Activated naive CD8-positive, alpha-beta T cell (primary cell): ENCODE measurements around the gene PGAP2.

Experiments used
- H3K27ac Mint-ChIP-seq: one replicate; pipeline ENCODE4 v1.8.0; 2021; ENCODE audit warnings: mixed read lengths
- H3K27me3 Mint-ChIP-seq: one replicate; pipeline ENCODE4 v1.8.0; 2021; ENCODE audit warnings: mixed read lengths
- H3K36me3 Mint-ChIP-seq: one replicate; pipeline ENCODE4 v1.8.0; 2021; ENCODE audit warnings: mixed read lengths
- H3K4me1 Mint-ChIP-seq: one replicate; pipeline ENCODE4 v1.8.0; 2021; ENCODE audit warnings: low read depth, mixed read lengths
- H3K4me3 Mint-ChIP-seq: one replicate; pipeline ENCODE4 v1.8.0; 2021; ENCODE audit warnings: mild to moderate bottlenecking, mixed read lengths
- H3K9me3 Mint-ChIP-seq: one replicate; pipeline ENCODE4 v1.8.0; 2021; ENCODE audit warnings: low read depth, mixed read lengths

PGAP2 gene

GRCh38 chr11:3820971-3821370 is 12.6 kb downstream of the PGAP2 start:
- H3K27me3 Mint-ChIP-seq = no peaks in the 10 kb centered on the region
- peaks cover 22% of the 10 kb centered on the region for H3K4me1 Mint-ChIP-seq
- no peak overlapping the region for H3K27ac Mint-ChIP-seq
- no peaks in the 10 kb centered on the region for H3K36me3 Mint-ChIP-seq
- no peaks in the 10 kb centered on the region for H3K9me3 Mint-ChIP-seq
- no peak overlapping the region for H3K4me3 Mint-ChIP-seq

DNA sequence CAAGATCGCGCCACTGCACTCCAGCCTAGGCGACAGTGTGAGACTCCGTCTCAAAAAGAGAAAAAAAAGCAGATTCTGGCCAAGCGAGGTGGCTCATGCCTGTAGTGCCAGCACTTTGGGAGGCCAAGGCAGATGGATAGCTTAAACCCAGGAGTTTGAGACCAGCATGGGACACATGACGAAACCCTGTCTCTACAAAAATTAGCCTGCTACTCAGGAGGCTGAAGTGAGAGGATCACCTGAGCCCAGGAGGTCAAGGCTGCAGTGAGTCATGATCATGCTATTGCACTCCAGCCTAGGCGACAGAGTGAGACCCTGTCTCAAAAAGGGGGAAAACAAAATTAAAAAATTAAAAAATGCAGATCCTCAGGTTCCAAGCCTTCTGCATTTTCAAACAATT is 14.0 kb downstream of the PGAP2 start:
- H3K27ac Mint-ChIP-seq = no peak overlapping the region
- no peaks in the 10 kb centered on the region for H3K36me3 Mint-ChIP-seq
- peaks cover 31% of the 10 kb centered on the region for H3K4me1 Mint-ChIP-seq
- H3K4me3 Mint-ChIP-seq = no peak overlapping the region
- no peaks in the 10 kb centered on the region for H3K9me3 Mint-ChIP-seq
- H3K27me3 Mint-ChIP-seq = no peaks in the 10 kb centered on the region

GRCh38 chr11:3823303-3823702 is 14.9 kb downstream of the PGAP2 start:
- no peak overlapping the region for H3K27ac Mint-ChIP-seq

GRCh38 chr11:3823762-3824506 is 15.6 kb downstream of the PGAP2 start:
- Mint-ChIP-seq H3K9me3 (no peaks in the 10 kb centered on the region), H3K36me3 (no peaks in the 10 kb centered on the region), H3K4me1 (peaks cover 36% of the 10 kb centered on the region), H3K27ac (peak overlapping the region; percentile 72), H3K27me3 (no peaks in the 10 kb centered on the region), H3K4me3 (no peak overlapping the region)

More at GRCh38 chr11:3823303-3823702, 14.9 kb downstream of the PGAP2 start:
- no peaks in the 10 kb centered on the region for H3K27me3 Mint-ChIP-seq
- no peaks in the 10 kb centered on the region for H3K9me3 Mint-ChIP-seq
- H3K4me3 Mint-ChIP-seq = no peak overlapping the region
- H3K4me1 Mint-ChIP-seq = peaks cover 36% of the 10 kb centered on the region
- no peaks in the 10 kb centered on the region for H3K36me3 Mint-ChIP-seq

DNA sequence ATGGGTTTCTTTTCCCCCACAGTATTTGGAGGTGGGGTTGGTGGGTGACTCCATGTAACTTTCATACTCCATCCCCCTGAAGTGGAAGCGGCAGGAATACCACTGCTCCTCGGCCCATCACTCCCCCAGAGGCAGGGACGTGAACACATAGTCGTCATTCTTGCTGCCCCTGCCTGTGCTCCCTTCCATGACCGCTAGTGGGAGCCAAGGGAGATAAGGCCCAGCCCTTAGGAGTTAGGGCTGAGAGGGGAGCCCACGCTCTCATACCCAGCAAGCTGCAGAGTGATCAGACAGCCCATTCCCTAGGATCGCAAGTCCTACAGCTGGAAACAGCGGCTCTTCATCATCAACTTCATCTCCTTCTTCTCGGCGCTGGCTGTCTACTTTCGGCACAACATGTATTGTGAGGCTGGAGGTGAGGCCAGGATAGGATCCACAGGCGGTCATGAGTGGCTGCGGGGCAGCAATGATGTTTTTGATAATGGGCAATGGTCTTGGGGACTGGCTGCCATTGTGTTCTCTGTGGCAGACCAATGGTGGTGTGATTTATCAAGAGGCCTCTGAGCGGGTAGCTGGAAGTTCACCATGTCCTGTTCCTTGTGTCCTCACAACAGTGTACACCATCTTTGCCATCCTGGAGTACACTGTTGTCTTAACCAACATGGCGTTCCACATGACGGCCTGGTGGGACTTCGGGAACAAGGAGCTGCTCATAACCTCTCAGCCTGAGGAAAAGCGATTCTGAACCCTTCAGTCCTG is 16.5 kb downstream of the PGAP2 start:
- Mint-ChIP-seq H3K36me3 (no peaks in the 10 kb centered on the region), H3K4me3 (no peak overlapping the region), H3K27ac (peak overlapping the region; percentile 68), H3K9me3 (no peaks in the 10 kb centered on the region), H3K27me3 (no peaks in the 10 kb centered on the region), H3K4me1 (peaks cover 37% of the 10 kb centered on the region)

DNA sequence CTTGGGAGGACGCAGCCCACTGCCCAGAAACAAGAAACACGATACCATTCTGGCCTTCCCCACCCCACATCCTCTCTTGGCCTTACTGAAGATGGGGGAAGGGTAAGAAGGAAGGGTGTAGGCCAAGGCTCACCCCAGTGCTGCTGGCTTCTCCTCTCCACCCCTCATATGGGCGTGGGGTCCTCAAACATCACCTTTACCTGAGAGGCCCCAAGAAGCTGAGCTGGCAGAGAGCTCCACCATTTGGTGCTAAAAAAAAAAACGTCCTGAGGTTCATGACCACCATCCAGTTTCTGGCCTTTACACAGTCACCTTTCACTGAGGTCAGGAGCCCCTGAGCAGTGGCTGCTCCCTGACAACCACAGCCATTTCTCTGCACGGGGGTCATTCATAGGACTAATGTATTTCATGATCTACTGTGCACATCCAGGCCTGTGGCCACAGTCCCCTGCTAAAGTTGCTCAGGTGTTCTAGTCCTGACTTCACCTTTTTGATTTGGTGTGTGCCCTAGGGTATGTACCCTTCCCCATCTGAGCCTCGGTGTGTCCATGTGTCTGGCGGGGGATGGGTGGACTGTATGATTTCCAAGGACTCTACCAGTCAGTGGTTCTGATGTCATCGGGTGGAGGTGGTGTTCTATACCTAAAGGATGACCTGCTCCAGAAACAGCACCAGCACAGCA is 17.3 kb downstream of the PGAP2 start:
- H3K36me3 Mint-ChIP-seq = peaks cover 2% of the 10 kb centered on the region

GRCh38 chr11:3826721-3827120 is 18.4 kb downstream of the PGAP2 start:
- peaks cover 5% of the 10 kb centered on the region for H3K36me3 Mint-ChIP-seq
- no peak overlapping the region for H3K4me3 Mint-ChIP-seq
- H3K27me3 Mint-ChIP-seq = no peaks in the 10 kb centered on the region
- H3K9me3 Mint-ChIP-seq = no peaks in the 10 kb centered on the region
- H3K4me1 Mint-ChIP-seq = peaks cover 54% of the 10 kb centered on the region
- peak overlapping the region; percentile 75 for H3K27ac Mint-ChIP-seq

More for the DNA sequence above, 17.3 kb downstream of the PGAP2 start:
- peaks cover 43% of the 10 kb centered on the region for H3K4me1 Mint-ChIP-seq
- H3K27ac Mint-ChIP-seq = peak overlapping the region; percentile 55
- H3K9me3 Mint-ChIP-seq = no peaks in the 10 kb centered on the region
- no peak overlapping the region for H3K4me3 Mint-ChIP-seq
- no peaks in the 10 kb centered on the region for H3K27me3 Mint-ChIP-seq

DNA sequence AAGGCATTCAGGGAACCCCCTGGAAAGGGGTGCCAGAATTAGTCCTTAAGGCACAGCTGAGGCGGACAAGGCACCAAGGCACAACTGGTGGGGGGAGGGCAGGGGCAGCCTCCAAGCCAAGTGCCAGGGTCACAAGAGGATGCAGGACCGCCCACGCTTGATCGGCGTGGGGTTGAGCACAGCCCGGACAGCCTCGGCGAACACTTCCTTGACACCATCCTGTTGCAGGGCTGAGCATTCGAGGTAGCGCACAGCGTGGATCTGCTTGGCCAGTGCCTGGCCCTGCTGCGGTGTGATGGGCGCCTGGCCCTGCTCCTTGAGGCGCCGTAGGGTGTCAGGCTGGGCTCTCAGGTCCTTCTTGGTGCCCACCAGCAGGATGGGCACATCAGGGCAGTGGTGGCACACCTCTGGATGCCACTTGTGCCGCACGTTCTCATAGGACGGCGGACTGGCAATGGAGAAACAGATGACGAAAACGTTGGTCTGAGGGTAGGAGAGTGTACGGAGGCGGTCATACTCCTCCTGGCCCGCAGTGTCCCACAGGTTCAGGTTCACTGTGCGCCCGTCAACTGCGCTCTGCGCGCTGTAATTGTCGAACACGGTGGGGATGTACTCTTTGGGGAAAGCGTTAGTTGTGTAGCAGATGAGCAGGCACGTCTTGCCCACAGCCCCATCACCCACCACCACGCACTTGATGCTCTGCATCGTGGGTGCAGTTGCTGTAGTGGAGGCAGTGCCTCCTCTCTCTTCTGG is 19.2 kb downstream of the PGAP2 start:
- peaks cover 5% of the 10 kb centered on the region for H3K36me3 Mint-ChIP-seq
- H3K27me3 Mint-ChIP-seq = no peaks in the 10 kb centered on the region
- H3K9me3 Mint-ChIP-seq = no peaks in the 10 kb centered on the region
- peaks cover 63% of the 10 kb centered on the region for H3K4me1 Mint-ChIP-seq
- H3K27ac Mint-ChIP-seq = peak overlapping the region; percentile 64
- H3K4me3 Mint-ChIP-seq = no peak overlapping the region

DNA sequence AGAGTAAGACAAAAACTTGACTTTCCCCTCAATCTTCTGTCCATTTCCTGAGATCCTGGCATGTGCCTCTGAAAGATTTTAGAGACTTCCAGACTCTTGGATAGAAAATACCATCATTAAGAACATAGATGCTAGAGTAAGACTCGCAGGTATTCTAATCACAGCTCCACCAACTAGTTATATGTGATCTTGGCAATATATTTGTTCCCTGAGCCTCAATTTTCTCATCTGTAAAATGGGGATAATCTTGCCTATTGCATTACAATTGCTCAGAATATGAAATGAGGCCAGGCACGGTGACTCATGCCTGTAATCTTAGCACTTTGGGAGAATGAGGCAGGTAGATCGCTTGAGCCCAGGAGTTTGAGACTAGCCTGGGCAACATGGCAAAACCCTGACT is 21.7 kb downstream of the PGAP2 start:
- peaks cover 15% of the 10 kb centered on the region for H3K36me3 Mint-ChIP-seq
- H3K4me1 Mint-ChIP-seq = peaks cover 74% of the 10 kb centered on the region
- H3K4me3 Mint-ChIP-seq = no peak overlapping the region
- peak overlapping the region; percentile 89 for H3K27ac Mint-ChIP-seq
- no peaks in the 10 kb centered on the region for H3K27me3 Mint-ChIP-seq
- H3K9me3 Mint-ChIP-seq = no peaks in the 10 kb centered on the region

- H3K27me3 Mint-ChIP-seq = no peaks in the 10 kb centered on the region
- peaks cover 74% of the 10 kb centered on the region for H3K4me1 Mint-ChIP-seq
- H3K27ac Mint-ChIP-seq = peak overlapping the region; percentile 89
- no peaks in the 10 kb centered on the region for H3K9me3 Mint-ChIP-seq
- no peak overlapping the region for H3K4me3 Mint-ChIP-seq
- H3K36me3 Mint-ChIP-seq = peaks cover 19% of the 10 kb centered on the region
These were observed 22.4 kb downstream of the PGAP2 start for GRCh38 chr11:3830730-3831129.

GRCh38 chr11:3831378-3832239 is 23.2 kb downstream of the PGAP2 start:
- H3K27ac Mint-ChIP-seq = peak overlapping the region; percentile 89
- H3K4me3 Mint-ChIP-seq = peak overlapping the region; percentile 69
- no peaks in the 10 kb centered on the region for H3K27me3 Mint-ChIP-seq
- H3K36me3 Mint-ChIP-seq = peaks cover 19% of the 10 kb centered on the region
- H3K9me3 Mint-ChIP-seq = no peaks in the 10 kb centered on the region
- peaks cover 70% of the 10 kb centered on the region for H3K4me1 Mint-ChIP-seq

GRCh38 chr11:3832816-3833215 is 24.5 kb downstream of the PGAP2 start:
- Mint-ChIP-seq H3K27me3 (no peaks in the 10 kb centered on the region), H3K27ac (peak overlapping the region; percentile 89), H3K4me3 (peak overlapping the region; percentile 97), H3K4me1 (peaks cover 75% of the 10 kb centered on the region), H3K9me3 (no peaks in the 10 kb centered on the region), H3K36me3 (peaks cover 19% of the 10 kb centered on the region)

DNA sequence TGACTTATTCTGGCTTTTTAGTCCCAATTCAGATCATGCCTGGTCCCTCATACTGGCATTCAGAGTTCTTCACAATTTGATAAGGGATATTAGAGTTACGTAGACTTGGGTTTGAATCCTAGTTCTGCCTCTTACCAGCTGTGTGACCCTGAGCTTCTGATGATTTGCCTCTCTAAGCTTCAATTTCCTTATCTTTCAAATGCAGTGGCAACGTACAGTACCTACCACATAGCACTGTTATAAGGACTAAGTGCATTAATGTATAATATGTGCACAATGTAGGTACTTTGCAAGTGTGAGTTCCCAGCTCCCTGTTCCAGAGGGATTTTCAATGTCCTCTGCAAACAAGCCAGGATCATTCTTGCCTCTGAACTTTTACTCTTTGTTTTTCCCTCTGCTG is 25.1 kb downstream of the PGAP2 start:
- H3K36me3 Mint-ChIP-seq = peaks cover 25% of the 10 kb centered on the region
- H3K4me1 Mint-ChIP-seq = peaks cover 78% of the 10 kb centered on the region
- H3K4me3 Mint-ChIP-seq = peak overlapping the region; percentile 97
- no peaks in the 10 kb centered on the region for H3K9me3 Mint-ChIP-seq
- H3K27me3 Mint-ChIP-seq = no peaks in the 10 kb centered on the region
- H3K27ac Mint-ChIP-seq = peak overlapping the region; percentile 89

- peak overlapping the region; percentile 89 for H3K27ac Mint-ChIP-seq
- H3K36me3 Mint-ChIP-seq = peaks cover 28% of the 10 kb centered on the region
- peak overlapping the region; percentile 97 for H3K4me3 Mint-ChIP-seq
- peaks cover 82% of the 10 kb centered on the region for H3K4me1 Mint-ChIP-seq
- H3K27me3 Mint-ChIP-seq = no peaks in the 10 kb centered on the region
- H3K9me3 Mint-ChIP-seq = no peaks in the 10 kb centered on the region
These were observed 25.9 kb downstream of the PGAP2 start for GRCh38 chr11:3834349-3834663.
